Mesothelial cell of epicardium (in vitro differentiated cells): Measurements from ENCODE around the gene WDR86. TPM values are rescaled to one million over a fixed set of nuclear protein-coding genes. Genes with fewer than 3 reads are reported as not detected.

ENCODE experiments used
- DNase-seq, 2 experiments: peaks; one replicate each; pipeline ENCODE4 v3.0.0; 2021; ENCODE audit warnings: low spot score in 2 of 2; ENCODE audit not compliant: unreplicated experiment in 2 of 2
- H3K27ac Mint-ChIP-seq: 2 replicates; pipeline ENCODE4 v1.8.0; 2021; ENCODE audit warnings: mixed read lengths
- H3K27me3 Mint-ChIP-seq: 2 replicates; pipeline ENCODE4 v1.8.0; 2021; ENCODE audit warnings: low read depth, mixed read lengths
- H3K36me3 Mint-ChIP-seq: 2 replicates; pipeline ENCODE4 v1.8.0; 2021; ENCODE audit warnings: mixed read lengths
- H3K4me1 Mint-ChIP-seq: 2 replicates; pipeline ENCODE4 v1.8.0; 2021; ENCODE audit warnings: mixed read lengths
- H3K4me3 Mint-ChIP-seq: 2 replicates; pipeline ENCODE4 v1.8.0; 2021; ENCODE audit warnings: mild to moderate bottlenecking, moderate library complexity, mixed read lengths
- H3K9me3 Mint-ChIP-seq: 2 replicates; pipeline ENCODE4 v1.8.0; 2021; ENCODE audit warnings: mixed read lengths
- CTCF ChIP-seq: fragments of 200-600 bp; sonication (generic); IDR thresholded peaks from one replicate; pipeline ENCODE4 v1.5.0; 2021; ENCODE audit warnings: antibody characterized with exemption; ENCODE audit not compliant: unreplicated experiment
- total RNA-seq: library from RNA; stranded (reverse); gene quantifications from 3 replicates; pipeline ENCODE4 v1.2.1, GENCODE V29; 2021

Gene WDR86
- total RNA-seq, 1 donor from 2014 or later = 274 TPM

GRCh38 chr7:151410405-151411390, 860 bp upstream of the WDR86 start:
- Mint-ChIP-seq H3K36me3 (peaks cover 9% of the 10 kb centered on the region), H3K4me3 (peak overlapping the region; percentile 81), H3K27ac (peak overlapping the region; percentile 92), H3K4me1 (peaks cover 43% of the 10 kb centered on the region), H3K9me3 (peaks cover 9% of the 10 kb centered on the region), H3K27me3 (no peaks in the 10 kb centered on the region)
- no peak for TF ChIP-seq CTCF
- peak in 1 of 2 experiments; percentile 61 for DNase-seq

GRCh38 chr7:151408839-151409666, 785 bp downstream of the WDR86 start:
- DNase-seq = no peak
- TF ChIP-seq CTCF = no peak
- Mint-ChIP-seq H3K27me3 (no peaks in the 10 kb centered on the region), H3K27ac (peak overlapping the region; percentile 92), H3K4me1 (peaks cover 60% of the 10 kb centered on the region), H3K4me3 (peak overlapping the region; percentile 91), H3K9me3 (peaks cover 4% of the 10 kb centered on the region), H3K36me3 (peaks cover 9% of the 10 kb centered on the region)

GRCh38 chr7:151408498-151408838, 1.4 kb downstream of the WDR86 start:
- Mint-ChIP-seq H3K4me3 (peak overlapping the region; percentile 91), H3K27me3 (no peaks in the 10 kb centered on the region)

GRCh38 chr7:151406886-151407583, 2.8 kb downstream of the WDR86 start:
- no peak for TF ChIP-seq CTCF
- Mint-ChIP-seq H3K4me1 (peaks cover 72% of the 10 kb centered on the region), H3K27me3 (no peaks in the 10 kb centered on the region), H3K4me3 (peak overlapping the region; percentile 91), H3K36me3 (peaks cover under 1% of the 10 kb centered on the region), H3K27ac (peak overlapping the region; percentile 88), H3K9me3 (no peaks in the 10 kb centered on the region)
- no peak for DNase-seq

More at GRCh38 chr7:151408498-151408838, 1.4 kb downstream of the WDR86 start:
- Mint-ChIP-seq H3K9me3 (peaks cover 4% of the 10 kb centered on the region), H3K4me1 (peaks cover 66% of the 10 kb centered on the region), H3K36me3 (peaks cover 7% of the 10 kb centered on the region), H3K27ac (peak overlapping the region; percentile 92)
- no peak for DNase-seq
- TF ChIP-seq CTCF = no peak
